ENCODE measurements around the gene INPP4B.

DNA sequence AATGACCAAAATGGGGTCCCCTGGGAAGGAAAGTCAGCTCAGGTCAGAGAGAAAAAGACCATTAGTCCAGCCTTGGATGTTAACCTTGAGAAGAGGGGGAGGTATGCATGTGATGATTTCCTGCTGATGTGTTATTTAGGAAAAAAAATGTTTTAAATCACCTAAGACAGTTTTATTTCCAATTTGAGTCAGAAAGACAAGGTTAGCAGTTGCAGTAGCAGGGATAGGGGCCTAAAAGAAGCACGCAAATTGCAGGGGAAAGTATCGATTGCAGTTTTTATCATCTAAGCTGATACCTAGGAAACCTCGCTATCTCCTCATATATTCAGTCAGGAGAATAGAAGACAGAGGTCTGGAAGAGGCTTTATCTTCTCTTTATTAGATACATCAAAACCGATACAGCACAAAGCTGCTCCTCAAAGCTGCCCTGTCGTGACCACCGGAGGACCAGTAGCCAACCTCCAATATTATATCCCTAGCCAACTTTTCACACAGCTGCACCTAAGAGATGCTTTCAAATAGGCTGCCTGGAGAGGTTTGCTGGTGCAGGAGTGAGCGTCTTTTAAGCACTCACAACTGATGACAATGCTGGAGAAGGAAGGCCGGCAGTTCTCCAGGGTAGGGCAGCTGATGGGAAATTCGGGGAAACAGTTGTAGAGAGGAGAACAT is 289.4 kb downstream of the INPP4B start:
- TF ChIP-seq, protein P1, sequence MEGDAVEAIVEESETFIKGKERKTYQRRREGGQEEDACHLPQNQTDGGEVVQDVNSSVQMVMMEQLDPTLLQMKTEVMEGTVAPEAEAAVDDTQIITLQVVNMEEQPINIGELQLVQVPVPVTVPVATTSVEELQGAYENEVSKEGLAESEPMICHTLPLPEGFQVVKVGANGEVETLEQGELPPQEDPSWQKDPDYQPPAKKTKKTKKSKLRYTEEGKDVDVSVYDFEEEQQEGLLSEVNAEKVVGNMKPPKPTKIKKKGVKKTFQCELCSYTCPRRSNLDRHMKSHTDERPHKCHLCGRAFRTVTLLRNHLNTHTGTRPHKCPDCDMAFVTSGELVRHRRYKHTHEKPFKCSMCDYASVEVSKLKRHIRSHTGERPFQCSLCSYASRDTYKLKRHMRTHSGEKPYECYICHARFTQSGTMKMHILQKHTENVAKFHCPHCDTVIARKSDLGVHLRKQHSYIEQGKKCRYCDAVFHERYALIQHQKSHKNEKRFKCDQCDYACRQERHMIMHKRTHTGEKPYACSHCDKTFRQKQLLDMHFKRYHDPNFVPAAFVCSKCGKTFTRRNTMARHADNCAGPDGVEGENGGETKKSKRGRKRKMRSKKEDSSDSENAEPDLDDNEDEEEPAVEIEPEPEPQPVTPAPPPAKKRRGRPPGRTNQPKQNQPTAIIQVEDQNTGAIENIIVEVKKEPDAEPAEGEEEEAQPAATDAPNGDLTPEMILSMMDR (conservative IDR thresholded peaks at IDR 0.05): no peak
- TF ChIP-seq EZH2 (IDR thresholded peaks at IDR 0.05; ENCODE audit: low read depth): no peak
